HG02885 (cell line): Measurements from ENCODE around the gene TFB2M.
"Not testable (repeated sequence)": the region's sequence is repeated elsewhere in the genome, so short reads cannot be mapped to it uniquely, and the experiment has no call there.

Experiments used
- ATAC-seq: cut with Tn5 transposase; IDR thresholded peaks from one replicate; pipeline ENCODE4 v1.9.1; 2021; ENCODE audit warnings: mild to moderate bottlenecking; ENCODE audit not compliant: unreplicated experiment, poor library complexity

TFB2M gene

GRCh38 chr1:246583448-246584185 lies 17.6 kb upstream of the TFB2M start:
- ATAC-seq = no peak

GRCh38 chr1:246583056-246583440 lies 17.0 kb upstream of the TFB2M start:
- no peak for ATAC-seq

- no peak for ATAC-seq
These were observed 16.4 kb upstream of the TFB2M start for GRCh38 chr1:246582301-246583055.

- ATAC-seq = no peak
These were observed 14.7 kb upstream of the TFB2M start for GRCh38 chr1:246580497-246581370.

- peak; percentile 81 for ATAC-seq
These were observed 13.8 kb upstream of the TFB2M start for GRCh38 chr1:246579818-246580217.

- no peak for ATAC-seq
These were observed 11.7 kb upstream of the TFB2M start for GRCh38 chr1:246577720-246578106.

GRCh38 chr1:246577082-246577719 lies 11.1 kb upstream of the TFB2M start:
- ATAC-seq = no peak

- ATAC-seq = no peak
These were observed 10.6 kb upstream of the TFB2M start for GRCh38 chr1:246576709-246577032.

GRCh38 chr1:246573491-246573890 lies 7.4 kb upstream of the TFB2M start:
- ATAC-seq = no peak

- no peak for ATAC-seq
These were observed 6.7 kb upstream of the TFB2M start for GRCh38 chr1:246572785-246573184.

GRCh38 chr1:246571953-246572352 lies 5.9 kb upstream of the TFB2M start:
- no peak for ATAC-seq

GRCh38 chr1:246571309-246571708 lies 5.2 kb upstream of the TFB2M start:
- ATAC-seq = not testable (repeated sequence)

GRCh38 chr1:246569248-246570238 lies 3.5 kb upstream of the TFB2M start:
- ATAC-seq = no peak

- ATAC-seq = no peak
These were observed 1.7 kb upstream of the TFB2M start for GRCh38 chr1:246567646-246568235.

GRCh38 chr1:246566813-246567645 lies 968 bp upstream of the TFB2M start:
- peak; percentile 19 for ATAC-seq

- no peak for ATAC-seq
These were observed 322 bp downstream of the TFB2M start for GRCh38 chr1:246565751-246566127.

- ATAC-seq = no peak
These were observed 966 bp downstream of the TFB2M start for GRCh38 chr1:246564839-246565750.
